Urothelium cell line (cell line): ENCODE results near the gene CDK2.

Source experiments
- DNase-seq: peaks from one replicate; pipeline ENCODE4 v3.0.0; 2011; ENCODE audit warnings: low spot score, mixed read lengths
- FAIRE-seq: peaks from 2 replicates; lab custom pipeline; 2011; peaks lifted over from hg19 to GRCh38; lab: Jason Lieb, UNC

Gene CDK2

DNA sequence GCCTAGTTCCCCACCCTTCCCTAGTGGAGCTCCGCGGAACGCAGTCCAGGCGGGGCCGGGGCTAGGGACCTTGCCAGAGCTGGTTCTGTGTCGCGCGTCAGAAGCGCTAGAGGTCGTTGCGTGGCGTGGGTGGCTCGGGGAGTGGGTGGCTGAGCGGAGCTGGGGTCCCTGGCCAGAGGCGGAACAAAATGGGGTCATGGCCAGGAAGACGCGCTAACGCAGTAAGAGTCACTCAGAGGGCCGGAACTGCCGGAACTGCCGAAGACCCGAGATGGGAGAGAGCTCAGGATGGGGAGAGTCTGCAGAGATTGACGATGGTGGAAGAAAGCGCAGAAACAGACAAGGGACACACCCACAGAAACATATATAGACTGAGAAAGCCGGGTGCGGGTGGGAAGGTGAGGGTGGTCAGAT is 30.9 kb upstream of the CDK2 start:
- DNase-seq (no peak), FAIRE-seq (no peak)

DNA sequence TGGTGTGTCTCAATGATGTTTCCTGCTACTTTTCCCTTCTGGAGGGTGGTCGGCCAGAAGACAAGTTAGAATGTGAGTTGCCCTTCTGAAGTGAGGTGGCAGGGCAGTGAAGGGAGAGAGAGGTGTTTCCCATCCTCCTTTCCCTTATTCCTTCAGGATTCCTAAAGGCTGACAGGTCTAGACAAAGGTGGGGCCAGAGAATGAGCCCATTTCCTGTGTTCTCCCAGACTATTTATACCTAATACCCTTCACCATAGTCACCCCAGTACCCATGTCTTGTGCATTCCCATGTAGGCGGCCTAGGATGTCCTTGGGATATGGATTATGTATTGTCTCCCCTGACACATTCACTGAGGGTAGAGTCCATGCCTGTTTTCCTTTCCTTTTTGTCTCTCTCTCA is 28.6 kb upstream of the CDK2 start:
- FAIRE-seq: no peak
- DNase-seq: no peak

DNA sequence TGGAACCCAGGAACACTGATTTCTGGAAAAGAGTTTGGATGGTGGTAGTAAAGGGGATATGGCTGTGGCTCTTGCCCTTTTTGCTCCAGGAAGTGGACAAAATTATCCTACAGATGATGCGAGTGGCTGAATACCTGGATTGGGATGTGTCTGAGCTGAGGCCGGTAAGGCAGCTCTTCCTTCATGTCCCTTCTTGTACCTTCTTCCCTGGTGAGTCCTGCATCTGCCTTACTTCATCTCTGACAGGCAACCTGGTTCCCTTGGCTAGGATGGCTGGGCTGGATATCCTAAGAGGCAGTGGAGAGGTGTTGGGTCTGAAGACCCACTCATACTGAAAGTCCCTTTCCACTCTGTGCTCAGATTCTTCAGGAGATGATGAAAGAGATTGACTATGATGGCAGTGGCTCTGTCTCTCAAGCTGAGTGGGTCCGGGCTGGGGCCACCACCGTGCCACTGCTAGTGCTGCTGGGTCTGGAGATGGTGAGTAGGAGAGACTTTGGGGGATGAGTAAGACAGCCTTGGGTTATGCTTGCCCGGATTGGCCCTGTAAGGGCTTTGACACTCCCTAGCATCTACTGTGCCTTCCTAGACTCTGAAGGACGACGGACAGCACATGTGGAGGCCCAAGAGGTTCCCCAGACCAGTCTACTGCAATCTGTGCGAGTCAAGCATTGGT is 27.7 kb upstream of the CDK2 start:
- DNase-seq: no peak
- no peak for FAIRE-seq

DNA sequence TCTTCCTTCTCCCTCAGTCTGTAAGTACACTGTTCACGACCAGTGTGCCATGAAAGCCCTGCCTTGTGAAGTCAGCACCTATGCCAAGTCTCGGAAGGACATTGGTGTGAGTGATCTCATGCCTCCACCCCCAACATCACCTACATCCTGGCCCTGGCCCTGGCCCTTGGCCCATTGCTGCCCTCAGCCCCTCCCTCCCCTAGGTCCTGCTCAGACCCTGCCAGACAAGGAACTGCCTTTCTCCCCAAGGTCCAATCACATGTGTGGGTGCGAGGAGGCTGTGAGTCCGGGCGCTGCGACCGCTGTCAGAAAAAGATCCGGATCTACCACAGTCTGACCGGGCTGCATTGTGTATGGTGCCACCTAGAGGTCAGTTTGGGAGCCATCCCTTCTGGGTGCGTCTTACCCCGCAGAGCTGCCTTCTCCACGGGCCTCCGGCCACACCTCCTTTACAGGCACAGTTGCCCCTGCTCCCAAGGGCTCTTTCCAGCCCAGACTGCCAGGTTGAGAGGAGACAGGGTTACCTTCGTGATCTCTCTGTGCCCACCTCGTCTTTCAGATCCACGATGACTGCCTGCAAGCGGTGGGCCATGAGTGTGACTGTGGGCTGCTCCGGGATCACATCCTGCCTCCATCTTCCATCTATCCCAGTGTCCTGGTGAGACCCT is 26.4 kb upstream of the CDK2 start:
- DNase-seq (peak; percentile 90), FAIRE-seq (peak; percentile 53)

DNA sequence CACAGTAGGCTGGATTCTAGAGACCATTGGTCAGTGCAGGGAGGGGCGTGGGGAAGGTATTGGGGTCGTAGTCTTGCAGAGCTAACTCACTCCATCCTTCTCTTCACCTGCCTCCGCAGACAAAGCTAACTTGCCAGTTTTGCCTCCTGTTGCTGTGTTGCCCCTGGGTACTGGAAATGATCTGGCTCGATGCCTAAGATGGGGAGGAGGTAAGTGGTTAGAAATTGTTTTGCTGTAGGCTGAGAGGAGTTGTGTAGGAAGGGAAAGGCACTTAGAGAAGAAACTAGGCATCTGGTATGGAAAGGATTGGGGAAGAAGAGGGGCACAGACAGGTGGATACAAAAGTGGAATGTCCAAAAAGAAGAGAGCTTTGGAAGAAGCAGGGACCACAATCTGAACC is 24.6 kb upstream of the CDK2 start:
- DNase-seq (no peak), FAIRE-seq (no peak)

DNA sequence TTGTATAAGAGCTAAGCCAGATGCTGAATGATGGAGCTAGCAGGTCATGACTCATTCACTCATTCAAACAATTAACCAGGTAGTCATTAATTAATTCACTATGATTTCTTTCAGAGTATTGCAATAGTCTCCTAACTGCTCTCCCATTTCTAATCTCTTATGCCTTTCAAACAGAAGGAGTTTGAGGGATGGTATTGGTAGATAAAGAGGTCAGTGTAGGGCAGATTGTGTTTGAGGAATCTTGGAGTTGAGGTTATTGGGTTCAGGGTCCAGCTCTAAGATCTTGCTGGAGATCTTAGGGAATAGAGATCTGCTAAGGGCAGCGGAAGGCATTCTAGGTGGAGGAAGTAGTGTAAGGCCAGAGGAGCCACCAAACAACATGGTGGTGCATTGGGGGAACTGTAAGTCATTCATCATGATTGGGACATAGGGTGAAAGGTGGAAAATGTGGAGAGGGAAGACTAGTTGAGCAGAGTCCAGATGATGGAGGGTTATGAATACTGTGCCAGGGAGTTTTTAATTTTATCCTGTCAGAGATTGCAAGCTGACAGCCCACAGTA is 24.0 kb upstream of the CDK2 start:
- no peak for FAIRE-seq
- no peak for DNase-seq

DNA sequence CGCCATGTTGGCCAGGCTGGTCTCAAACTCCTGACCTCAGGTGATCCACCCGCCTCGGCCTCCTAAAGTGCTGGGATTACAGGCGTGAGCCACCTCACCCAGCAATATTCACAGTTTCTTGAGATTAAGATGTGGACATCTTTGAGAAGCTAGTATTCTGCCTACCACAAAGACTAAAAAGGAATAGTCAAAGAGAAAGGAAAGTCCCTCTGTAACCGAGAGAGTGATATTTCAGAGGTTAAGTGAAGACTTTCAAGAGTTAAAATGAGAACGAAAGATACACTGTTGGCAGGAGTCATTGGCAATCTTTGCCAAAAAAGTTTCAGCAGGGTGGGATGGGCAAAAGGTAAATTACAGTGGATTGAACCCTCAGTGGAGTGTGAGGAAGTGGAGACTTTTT is 20.1 kb upstream of the CDK2 start:
- no peak for FAIRE-seq
- DNase-seq: no peak

DNA sequence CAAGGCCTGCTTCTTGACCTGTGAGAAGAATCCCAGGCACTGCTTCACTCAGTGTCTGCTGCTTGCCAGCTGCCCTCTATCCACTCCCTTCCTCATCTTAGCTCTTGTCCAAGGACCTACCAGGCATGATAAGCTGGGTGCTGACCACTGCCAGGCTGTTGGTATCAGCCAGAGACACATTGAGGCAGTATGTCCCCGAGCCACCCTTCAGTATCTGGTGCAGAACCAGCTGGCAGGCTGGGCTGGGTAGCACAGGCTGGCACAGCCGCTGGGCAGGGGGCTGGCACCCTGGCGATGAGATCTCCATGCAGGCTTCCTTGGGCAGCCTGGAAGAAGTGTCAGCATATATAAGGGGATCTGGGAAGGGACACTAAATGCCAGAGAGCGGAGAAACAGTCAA is 11.3 kb upstream of the CDK2 start:
- no peak for FAIRE-seq
- DNase-seq: no peak

DNA sequence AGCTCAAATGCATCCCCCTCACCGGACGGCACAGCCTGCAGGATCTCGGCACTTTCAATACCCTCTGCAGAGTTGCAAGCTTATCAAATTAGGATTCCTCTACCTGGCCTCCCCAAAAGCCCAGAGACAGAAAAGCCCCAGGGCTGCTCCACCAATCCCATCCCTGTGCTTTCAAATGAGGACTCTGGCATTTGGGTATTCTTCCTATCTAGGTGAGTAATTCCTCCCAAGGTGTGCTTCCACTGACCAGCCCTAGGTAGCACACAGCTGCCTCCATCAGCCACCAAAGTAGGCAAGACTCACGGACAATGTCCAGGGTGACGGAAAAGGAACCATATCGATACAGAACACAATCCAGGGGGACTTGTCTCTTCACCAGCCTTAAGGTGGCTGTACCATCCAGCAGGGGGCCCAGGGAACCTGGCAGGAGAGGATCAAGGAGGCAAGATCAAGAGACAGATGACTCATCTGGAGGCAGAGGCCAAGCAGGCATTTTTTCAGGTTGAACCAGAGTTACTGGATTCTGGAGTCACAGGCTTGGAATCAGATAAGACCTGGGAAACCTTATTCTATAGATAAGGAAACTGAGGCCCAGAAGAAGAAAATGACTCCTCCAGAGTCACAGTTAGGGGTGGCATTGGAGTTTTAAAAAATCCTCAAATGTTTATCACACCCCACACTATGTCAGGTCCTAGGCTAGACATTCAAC is 10.7 kb upstream of the CDK2 start:
- peak; percentile 79 for FAIRE-seq
- DNase-seq: peak; percentile 89

DNA sequence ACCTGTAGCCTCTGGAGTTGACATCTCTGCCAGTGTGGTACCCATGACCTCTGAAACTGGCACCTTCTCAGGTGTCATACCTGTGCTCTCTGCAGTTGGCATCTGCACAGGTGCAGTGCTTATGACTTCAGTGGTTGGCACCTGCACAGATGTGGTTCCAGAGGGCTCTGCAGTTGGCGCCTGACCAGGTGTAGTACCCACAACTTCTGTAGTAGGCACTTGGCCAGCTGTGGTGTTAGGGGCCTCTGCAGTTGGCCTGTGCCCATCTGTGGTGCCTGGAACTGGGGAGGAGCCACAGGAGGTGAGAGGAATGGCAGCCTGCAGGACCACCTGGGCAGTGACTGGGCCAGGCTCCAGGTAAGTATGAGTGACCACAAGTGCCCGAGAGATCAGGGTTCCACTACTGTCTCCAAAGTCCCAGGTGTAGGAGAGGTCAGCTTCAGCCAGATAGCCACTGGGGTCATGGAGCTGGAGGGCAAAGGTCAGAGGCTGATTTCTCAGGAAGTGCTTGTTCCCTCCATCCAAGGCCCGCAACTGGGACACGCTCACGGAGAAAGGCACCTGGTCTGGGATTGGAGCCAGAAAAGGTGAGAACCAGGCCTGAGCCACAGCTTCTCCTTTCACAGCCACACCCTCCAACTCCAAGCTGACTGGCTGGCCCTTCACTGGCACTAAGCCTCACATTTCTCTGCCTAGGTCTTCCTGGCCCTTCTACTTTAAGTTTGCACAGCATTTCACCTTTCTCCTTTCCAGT is 9.3 kb upstream of the CDK2 start:
- no peak for FAIRE-seq
- no peak for DNase-seq

DNA sequence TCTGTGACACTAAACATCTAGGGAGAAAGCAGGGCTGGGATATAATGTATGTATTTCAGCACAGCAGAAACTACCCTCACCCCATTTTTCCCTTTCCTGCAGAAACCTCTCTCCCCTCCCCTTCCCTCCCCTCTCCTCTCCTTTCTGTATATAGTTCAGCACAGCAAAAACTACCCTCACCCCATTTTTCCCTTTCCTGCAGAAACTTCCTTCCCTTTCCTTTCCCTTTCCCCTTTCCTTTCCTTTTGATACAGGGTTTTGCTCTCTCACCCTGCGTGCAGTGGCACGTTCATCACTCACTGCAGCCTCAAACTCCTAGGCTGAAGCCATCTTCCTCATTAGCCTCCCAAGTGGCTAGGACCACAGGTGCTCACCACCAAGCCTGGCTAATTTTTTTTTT is 2.9 kb upstream of the CDK2 start:
- DNase-seq (no peak), FAIRE-seq (no peak)

DNA sequence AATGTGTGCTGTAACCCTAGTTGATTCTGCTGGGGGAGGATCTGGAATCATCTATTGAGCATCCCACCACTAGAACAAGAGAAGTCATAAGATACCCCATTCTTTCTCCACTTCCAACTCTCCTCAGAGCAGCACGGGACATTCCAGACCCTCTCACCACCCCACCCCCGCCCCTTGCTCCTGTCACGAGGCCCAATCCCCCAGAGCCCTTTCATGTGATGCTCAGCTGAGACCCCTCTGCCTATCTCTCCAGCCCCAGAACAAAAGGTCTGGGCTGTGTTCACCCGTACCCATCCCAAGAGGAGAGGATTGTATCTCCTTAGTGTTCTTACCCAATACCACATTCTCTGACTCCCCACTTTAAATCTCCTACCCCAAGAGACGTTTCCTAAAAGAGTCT is 1.4 kb upstream of the CDK2 start:
- no peak for DNase-seq
- no peak for FAIRE-seq

DNA sequence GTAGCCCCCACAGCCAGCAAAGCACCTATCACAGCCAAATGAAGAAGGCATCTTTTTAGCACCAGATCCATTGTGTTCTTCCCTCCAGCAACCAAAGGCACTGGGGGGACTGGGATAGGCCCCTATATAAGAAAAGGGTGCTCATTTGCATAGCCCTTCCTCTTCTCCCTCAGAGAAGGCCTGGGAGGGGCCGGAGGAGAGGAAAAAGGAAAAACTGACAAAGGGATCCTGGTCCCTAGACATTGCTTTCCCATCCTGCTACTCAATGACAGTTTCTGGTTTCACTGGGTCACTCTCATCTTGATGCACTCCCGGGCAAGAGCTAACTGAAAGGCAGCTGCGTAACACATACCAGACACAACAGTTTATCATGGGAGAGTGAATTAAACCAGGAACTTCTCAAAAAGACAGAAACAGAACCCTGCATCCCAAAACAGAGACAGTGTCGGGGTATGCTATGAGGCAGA is 656 bp upstream of the CDK2 start, which contains the start of gene PMEL:
TSS of gene PMEL (minus strand) at position 102 of the 467 bp plus-strand sequence. CDS start at position 71, 31 bp downstream.
- no peak for FAIRE-seq
- no peak for DNase-seq

DNA sequence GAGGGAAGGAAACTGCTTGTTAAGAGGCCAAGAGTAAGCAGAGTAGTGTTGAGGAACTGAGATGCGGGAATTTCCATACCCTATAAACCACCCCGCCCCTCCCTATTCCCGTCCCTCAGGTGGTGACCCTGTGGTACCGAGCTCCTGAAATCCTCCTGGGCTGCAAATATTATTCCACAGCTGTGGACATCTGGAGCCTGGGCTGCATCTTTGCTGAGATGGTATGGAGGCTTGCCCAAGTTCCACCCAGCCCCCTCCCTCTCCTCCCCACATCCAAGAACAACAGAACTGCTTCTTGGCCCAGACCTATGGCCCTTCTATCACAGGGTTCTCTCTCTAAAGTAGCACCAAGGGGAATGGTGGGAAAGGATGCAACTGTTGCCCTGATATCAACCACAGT is 2.7 kb downstream of the CDK2 start:
- no peak for DNase-seq
- no peak for FAIRE-seq

DNA sequence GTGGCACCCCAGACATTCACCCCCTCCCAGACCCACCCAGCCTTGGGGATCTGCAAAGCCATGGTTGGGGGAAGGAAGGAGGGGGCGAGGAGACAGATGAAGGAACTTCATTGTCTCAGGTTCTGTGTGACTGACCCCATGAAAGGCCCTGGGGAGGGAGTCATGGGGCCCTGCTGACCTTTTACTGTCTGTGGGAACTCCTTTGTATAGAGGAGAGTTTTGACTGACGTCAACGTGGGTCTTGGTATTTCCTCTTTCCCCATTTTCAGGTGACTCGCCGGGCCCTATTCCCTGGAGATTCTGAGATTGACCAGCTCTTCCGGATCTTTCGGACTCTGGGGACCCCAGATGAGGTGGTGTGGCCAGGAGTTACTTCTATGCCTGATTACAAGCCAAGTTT is 4.1 kb downstream of the CDK2 start:
- DNase-seq (no peak), FAIRE-seq (no peak)

DNA sequence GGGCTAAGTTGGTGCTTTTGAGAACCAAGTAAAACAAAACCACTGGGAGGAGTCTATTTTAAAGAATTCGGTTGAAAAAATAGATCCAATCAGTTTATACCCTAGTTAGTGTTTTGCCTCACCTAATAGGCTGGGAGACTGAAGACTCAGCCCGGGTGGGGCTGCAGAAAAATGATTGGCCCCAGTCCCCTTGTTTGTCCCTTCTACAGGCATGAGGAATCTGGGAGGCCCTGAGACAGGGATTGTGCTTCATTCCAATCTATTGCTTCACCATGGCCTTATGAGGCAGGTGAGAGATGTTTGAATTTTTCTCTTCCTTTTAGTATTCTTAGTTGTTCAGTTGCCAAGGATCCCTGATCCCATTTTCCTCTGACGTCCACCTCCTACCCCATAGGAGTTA is 5.4 kb downstream of the CDK2 start:
- no peak for FAIRE-seq
- no peak for DNase-seq

DNA sequence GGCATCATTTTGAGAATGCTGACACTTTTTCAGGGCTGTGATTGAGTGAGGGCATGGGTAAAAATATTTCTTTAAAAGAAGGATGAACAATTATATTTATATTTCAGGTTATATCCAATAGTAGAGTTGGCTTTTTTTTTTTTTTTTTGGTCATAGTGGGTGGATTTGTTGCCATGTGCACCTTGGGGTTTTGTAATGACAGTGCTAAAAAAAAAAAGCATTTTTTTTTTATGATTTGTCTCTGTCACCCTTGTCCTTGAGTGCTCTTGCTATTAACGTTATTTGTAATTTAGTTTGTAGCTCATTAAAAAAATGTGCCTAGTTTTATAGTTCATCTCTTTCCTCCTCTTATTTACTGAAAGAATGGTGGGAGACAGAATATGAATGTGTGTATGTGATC is 5.8 kb downstream of the CDK2 start:
- DNase-seq (no peak), FAIRE-seq (no peak)

DNA sequence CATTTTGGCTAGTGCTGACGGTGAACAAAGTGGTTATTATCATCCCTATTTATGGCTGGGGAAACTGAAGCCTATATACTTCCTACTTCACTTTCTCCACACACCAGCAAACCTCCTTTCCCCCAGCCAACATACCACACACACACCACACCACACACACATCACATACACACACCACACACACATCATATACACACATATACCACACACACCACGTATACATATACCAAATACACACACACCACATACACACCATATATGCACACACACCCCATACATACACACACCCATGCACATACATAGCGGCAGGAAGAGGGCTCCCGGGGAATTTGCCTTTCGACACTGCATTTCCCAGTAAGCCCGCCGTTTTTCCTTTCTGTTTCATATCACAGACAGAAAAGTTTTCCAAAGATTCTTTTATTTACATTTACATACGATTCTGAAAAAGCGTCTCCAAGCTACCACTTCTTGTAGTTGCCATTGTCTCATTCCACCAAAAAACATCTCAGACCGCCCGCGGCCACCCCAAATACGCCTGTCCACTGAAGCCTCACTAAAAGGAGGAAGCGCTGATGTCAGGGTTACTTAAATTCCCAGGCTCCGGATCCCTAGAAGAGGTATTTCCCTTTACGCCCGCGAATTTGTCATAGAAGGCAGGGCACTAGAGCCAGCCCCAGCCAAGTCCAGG is 6.4 kb downstream of the CDK2 start:
- FAIRE-seq (peak; percentile 84), DNase-seq (no peak)

DNA sequence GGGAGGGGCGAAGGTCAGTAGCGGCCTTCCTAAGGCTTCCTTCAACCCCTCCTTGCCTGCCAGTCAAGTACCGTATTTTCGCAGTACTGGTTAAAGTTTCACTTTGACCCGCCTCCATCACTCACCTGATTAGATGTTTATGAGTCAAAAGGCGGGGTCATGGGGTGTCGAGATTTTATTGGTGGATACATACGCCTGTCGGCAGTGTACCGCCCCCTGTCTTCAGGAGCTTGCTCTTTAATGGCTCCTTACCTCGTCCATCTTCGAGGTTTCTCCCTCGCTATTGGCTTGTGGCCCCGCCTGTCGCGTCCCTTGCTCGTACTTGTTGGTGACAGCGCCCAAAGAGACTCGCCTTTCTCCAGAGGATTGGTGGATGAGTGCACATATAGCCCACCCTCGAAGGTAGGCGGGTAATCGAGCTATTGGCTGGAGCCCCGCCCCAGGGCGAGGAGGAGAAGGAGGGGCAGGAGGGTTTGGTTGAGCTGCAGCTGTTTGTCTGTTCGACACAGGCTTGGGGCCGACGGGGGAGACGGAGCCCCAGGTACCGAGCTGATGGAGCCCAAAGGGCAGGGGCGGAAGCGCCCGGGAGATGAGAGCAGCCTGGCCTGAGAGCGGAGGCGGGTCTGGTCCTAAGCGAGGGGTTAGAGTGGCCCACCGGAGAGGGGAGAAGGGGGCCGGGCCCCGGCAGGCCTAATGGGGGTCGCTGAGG is 7.1 kb downstream of the CDK2 start, which contains the start of gene RAB5B:
TSS of gene RAB5B (plus strand) at position 480 of the 709 bp plus-strand sequence. CDS start 12,883 bp downstream, outside the sequence.
- peak; percentile 96 for DNase-seq
- peak; percentile 91 for FAIRE-seq
